ENCODE measurements around the gene POFUT2. TPM values are rescaled to one million over a fixed set of nuclear protein-coding genes. Genes with fewer than 3 reads are reported as not detected.
A peak's percentile ranks its signal among the peaks of the same experiment; 100 is the strongest.

The POFUT2 gene
- total RNA-seq (10 to 100 TPM; 49.9 to 55.9 TPM), polyA plus RNA-seq (ENCODE audit: insufficient read depth, low read depth, low replicate concordance) (63.3 TPM)
- long read RNA-seq, donor 1, transcript POFUT2-203 (9 exons, 2,871 nt), result major isoform, 10 of 13 reads
- long read RNA-seq, donor 1, partial matches to known transcripts, result 0 of 13 reads
- long read RNA-seq, donor 1, other reads (novel, unspliced or antisense), result 0 of 13 reads
- long read RNA-seq, donor 2, partial matches to known transcripts, result 0 of 5 reads
- long read RNA-seq, donor 2, other reads (novel, unspliced or antisense), result 0 of 5 reads

- H3K4me1 ChIP-seq, result peaks cover 23% of the 10 kb centered on the region
- WGBS, 2 donors, result 1% methylated on average over 21 to 67 of the region's 90 CpGs
- intact Hi-C loops (cut with DNase I; ENCODE audit: low total_unique reads), result no loop called here
Measured at GRCh38 chr21:45287438-45288391, at the start of gene POFUT2. POFUT2 (minus strand) TSS chr21:45287895; CDS start chr21:45287871, 24 bp downstream.

DNA sequence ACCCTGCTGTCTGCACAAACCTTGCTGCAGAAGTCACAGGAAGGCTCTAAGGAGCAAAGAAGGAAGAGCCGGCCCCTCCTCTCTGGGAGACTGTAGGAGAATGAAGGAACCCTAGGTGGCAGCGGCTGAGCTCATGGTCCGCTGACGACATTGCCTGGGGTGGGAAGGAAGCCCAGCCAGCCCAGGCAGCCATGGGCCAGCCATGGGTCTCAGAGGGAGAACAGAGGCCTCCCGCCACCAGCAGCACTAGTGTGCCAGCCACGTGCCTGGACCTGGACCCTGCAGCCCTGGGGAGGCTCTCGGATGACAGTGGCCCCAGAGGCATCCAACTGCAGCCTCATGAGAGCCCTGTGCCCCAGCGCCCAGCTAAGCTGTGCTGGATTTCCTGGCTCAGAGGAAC lies 49.2 kb upstream of the POFUT2 start:
- TF ChIP-seq POLR2A (IDR thresholded peaks at IDR 0.05) (no peak), CTCF (IDR thresholded peaks at IDR 0.05) (no peak)
- 78 to 92% methylated on average over 2 to 7 of the region's 8 CpGs for WGBS, 2 donors
- Histone ChIP-seq H3K4me3 (no peak overlapping the region), H3K4me1 (no peaks in the 10 kb centered on the region), H3K27ac (no peak overlapping the region), H3K36me3 (ENCODE audit: low read depth, missing control alignments) (no peaks in the 10 kb centered on the region), H3K9me3 (no peaks in the 10 kb centered on the region), H3K27me3 (no peaks in the 10 kb centered on the region)
- DNase-seq, result no peak
- intact Hi-C loops (cut with DNase I; ENCODE audit: low total_unique reads), result no loop called here

More at GRCh38 chr21:45287438-45288391, at the start of gene POFUT2:
- TF ChIP-seq CTCF (IDR thresholded peaks at IDR 0.05), result no peak
- TF ChIP-seq POLR2A (IDR thresholded peaks at IDR 0.05), result peak; percentile 14
- H3K27ac ChIP-seq, result peak within 1 kb of the TSS; percentile 75 to 85
- H3K4me3 ChIP-seq, result peak within 1 kb of the TSS; percentile 83 to 85
- peak; percentile 95 for DNase-seq
- no peaks in the 10 kb centered on the region for H3K36me3 ChIP-seq (ENCODE audit: low read depth, missing control alignments)
- no peaks in the 10 kb centered on the region for H3K9me3 ChIP-seq
- H3K27me3 ChIP-seq, result no peaks in the 10 kb centered on the region

DNA sequence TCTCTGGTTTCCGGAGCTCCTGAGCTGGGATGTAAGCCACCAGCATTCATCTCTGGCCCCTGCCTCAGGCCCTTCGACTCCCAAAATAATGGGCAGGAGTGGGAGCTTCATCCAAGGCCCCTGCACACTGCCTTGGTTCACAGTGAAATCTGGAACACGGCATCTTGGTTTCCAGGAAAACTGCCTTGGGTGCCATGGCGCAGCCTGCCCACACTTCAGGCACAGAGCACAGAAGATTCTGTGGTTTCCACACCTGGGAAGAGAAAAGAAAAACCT lies 48.8 kb upstream of the POFUT2 start:
- no peak overlapping the region for H3K27ac ChIP-seq
- TF ChIP-seq POLR2A (IDR thresholded peaks at IDR 0.05) (no peak), CTCF (IDR thresholded peaks at IDR 0.05) (no peak)
- no peaks in the 10 kb centered on the region for H3K9me3 ChIP-seq
- no peak for DNase-seq
- H3K36me3 ChIP-seq (ENCODE audit: low read depth, missing control alignments), result no peaks in the 10 kb centered on the region
- H3K27me3 ChIP-seq, result no peaks in the 10 kb centered on the region
- intact Hi-C loops (cut with DNase I; ENCODE audit: low total_unique reads), result no loop called here
- H3K4me1 ChIP-seq, result no peaks in the 10 kb centered on the region
- WGBS, 2 donors, result 96% methylated on average over 3 to 4 of the region's 4 CpGs
- no peak overlapping the region for H3K4me3 ChIP-seq

DNA sequence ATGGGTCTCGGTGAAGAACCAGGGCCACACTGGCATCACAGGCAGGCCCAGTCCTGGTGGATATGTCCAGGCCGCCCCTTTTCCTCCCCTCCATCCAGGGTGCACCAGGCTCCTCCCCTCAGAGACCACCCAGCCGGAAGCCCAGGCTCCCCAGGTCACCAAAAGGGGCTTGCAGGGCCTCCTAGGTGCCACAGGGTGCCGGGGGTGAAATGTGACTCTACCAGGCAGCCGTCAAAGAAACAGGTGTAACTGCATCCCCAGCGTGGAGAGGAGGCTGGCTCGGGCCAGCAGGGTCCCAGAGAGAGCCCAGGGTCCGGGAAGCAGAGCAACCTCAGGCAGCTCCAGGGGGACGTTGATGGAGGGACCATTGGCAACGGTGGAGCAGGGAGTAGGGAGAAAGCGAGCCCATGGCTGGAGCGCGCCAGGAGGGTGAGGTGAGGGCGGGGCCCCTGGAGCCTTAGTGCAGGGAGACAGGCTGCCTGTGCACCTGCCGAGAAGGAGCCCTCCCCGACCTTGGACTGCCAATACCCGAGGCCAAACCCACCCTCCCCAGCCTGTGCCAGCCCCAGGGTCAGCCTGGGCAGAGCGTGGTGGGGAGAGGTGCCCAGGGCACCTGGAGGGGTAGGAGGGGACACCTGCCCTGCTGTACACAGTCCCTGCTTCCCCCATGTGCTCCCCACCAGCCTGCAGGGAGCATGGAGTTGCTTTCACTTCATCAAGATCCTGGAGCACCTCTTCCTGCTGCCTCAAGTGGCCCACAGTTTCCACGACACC lies 48.3 kb upstream of the POFUT2 start:
- intact Hi-C loops (cut with DNase I; ENCODE audit: low total_unique reads), result no loop called here
- Histone ChIP-seq H3K36me3 (ENCODE audit: low read depth, missing control alignments) (no peaks in the 10 kb centered on the region), H3K9me3 (no peaks in the 10 kb centered on the region), H3K27me3 (no peaks in the 10 kb centered on the region), H3K27ac (no peak overlapping the region), H3K4me1 (no peaks in the 10 kb centered on the region), H3K4me3 (no peak overlapping the region)
- 87 to 89% methylated on average over 8 to 19 of the region's 19 CpGs for WGBS, 2 donors
- no peak for DNase-seq
- no peak for TF ChIP-seq POLR2A (IDR thresholded peaks at IDR 0.05)
- no peak for TF ChIP-seq CTCF (IDR thresholded peaks at IDR 0.05)
